GM12878 (cell line): ENCODE results near the gene DPEP1. TPM values are rescaled to one million over a fixed set of nuclear protein-coding genes. Genes with fewer than 3 reads are reported as not detected.

Experiments
- BHLHE40 ChIP-seq, 2 experiments: fragments of 450-650 bp in 1 of 2; IDR thresholded peaks; 2 replicates each; pipeline ENCODE4 v1.6.1; 2011 to 2017; ENCODE audit warnings: low read depth in 2 of 2, borderline replicate concordance in 1 of 2, improper control_type of control experiment in 1 of 2, low read length in 1 of 2, mild to moderate bottlenecking in 1 of 2
- FOXK2 ChIP-seq: fragments of 450-650 bp; IDR thresholded peaks from 2 replicates; pipeline ENCODE4 v1.6.1; 2017; ENCODE audit warnings: mild to moderate bottlenecking, moderate library complexity
- NR2F1 ChIP-seq: fragments of 450-650 bp; conservative IDR thresholded peaks from 2 replicates; pipeline ENCODE4 v1.6.1; 2017; ENCODE audit warnings: mild to moderate bottlenecking
- POLR2A ChIP-seq: IDR thresholded peaks from 2 replicates; pipeline ENCODE4 v1.6.1; 2011; ENCODE audit warnings: low read depth, mild to moderate bottlenecking, low read length
- RBBP5 ChIP-seq: fragments of 200-600 bp; sonication (generic); conservative IDR thresholded peaks from 2 replicates; pipeline ENCODE4 v1.6.1; 2016
- STAT1 ChIP-seq: fragments of 450-650 bp; conservative IDR thresholded peaks from 2 replicates; pipeline ENCODE4 v1.6.1; 2014; ENCODE audit warnings: antibody characterized with exemption, mild to moderate bottlenecking
- YBX1 ChIP-seq: fragments of 450-650 bp; IDR thresholded peaks from 2 replicates; pipeline ENCODE4 v1.6.1; 2016; ENCODE audit warnings: antibody characterized with exemption
- polyA plus RNA-seq, 11 experiments: library from polyadenylated mRNA; depleted of rRNA in 4 of 11; unstranded in 6 of 11; stranded (reverse) in 5 of 11; fragments of >200 nt; fragmentation: Nextera tagmentation in 4 of 11; fragmentation: Illumina TruSeq in 1 of 11; extraction: Ambion mirVana in 4 of 11; extraction: Trizol in 1 of 11; gene quantifications; 1 replicate in 1 of 11; 2 replicates in 10 of 11; pipeline versions ENCODE4 v1.2.1 to v1.2.3, GENCODE V29; 2011 to 2016; ENCODE audit warnings: inconsistent platforms in 2 of 11, missing spikeins in 2 of 11, low read depth in 1 of 11
- total RNA-seq, 4 experiments: library from RNA; depleted of rRNA in 3 of 4; stranded (reverse); fragments of >200 nt in 3 of 4; fragmentation: Illumina TruSeq in 1 of 4; extraction: Trizol in 1 of 4; gene quantifications; 2 replicates each; pipeline versions ENCODE4 v1.2.1 to v1.2.3, GENCODE V29; 2013 to 2021
- TF ChIP-seq, protein P1 (sequence below): IDR thresholded peaks from 2 replicates; pipeline ENCODE4 v1.6.1; 2011; ENCODE audit warnings: mild to moderate bottlenecking, low read depth, low read length, moderate library complexity; ENCODE audit not compliant: insufficient replicate concordance
- TF ChIP-seq, protein P2 (sequence below): fragments of 450-650 bp; IDR thresholded peaks from 2 replicates; pipeline ENCODE4 v1.6.1; 2016; ENCODE audit warnings: mild to moderate bottlenecking
- TF ChIP-seq, protein P3 (sequence below): fragments of 450-650 bp; IDR thresholded peaks from 2 replicates; pipeline ENCODE4 v1.6.1; 2017; ENCODE audit warnings: mild to moderate bottlenecking, moderate library complexity

Gene DPEP1
- total and polyA plus RNA-seq, 10 of the 15 experiments (the other 5 are each of a cell fraction or from before 2014, with no cell fraction given): not detected

DNA sequence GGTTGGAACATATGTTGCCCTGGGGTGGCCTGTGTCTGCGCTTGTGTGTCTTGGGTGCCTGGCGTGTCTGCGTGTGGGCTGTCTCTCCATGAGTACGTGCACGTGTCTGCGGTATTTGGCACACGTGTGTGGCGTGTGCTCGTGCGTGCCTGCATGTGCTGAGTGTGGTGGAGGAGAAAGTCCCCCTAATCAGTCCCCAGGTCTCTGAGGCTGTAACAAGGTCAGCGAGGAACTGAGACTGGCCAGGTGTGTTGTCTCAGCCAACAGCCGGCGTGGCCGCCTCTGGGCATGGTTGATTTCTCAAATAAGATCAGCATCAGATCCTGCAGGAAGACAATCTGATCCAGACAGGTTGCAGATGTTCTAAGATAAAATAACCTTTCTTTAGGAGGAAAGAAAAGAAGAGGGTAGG, 41.4 kb upstream of the DPEP1 start (continued):
- TF ChIP-seq FOXK2 (no peak), BHLHE40 (IDR thresholded peaks at IDR 0.05; ENCODE audit: borderline replicate concordance in 1 of 2, low read depth in 2 of 2, low read length in 1 of 2) (peak; percentile 97 to 99), YBX1 (no peak), NR2F1 (peak; percentile 65; the same call in 1 of the 2 replicates), STAT1 (no peak), POLR2A (no peak), RBBP5 (no peak)
- TF ChIP-seq, protein P1, sequence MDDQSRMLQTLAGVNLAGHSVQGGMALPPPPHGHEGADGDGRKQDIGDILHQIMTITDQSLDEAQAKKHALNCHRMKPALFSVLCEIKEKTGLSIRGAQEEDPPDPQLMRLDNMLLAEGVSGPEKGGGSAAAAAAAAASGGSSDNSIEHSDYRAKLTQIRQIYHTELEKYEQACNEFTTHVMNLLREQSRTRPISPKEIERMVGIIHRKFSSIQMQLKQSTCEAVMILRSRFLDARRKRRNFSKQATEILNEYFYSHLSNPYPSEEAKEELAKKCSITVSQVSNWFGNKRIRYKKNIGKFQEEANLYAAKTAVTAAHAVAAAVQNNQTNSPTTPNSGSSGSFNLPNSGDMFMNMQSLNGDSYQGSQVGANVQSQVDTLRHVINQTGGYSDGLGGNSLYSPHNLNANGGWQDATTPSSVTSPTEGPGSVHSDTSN: peak; percentile 72
- TF ChIP-seq, protein P2, sequence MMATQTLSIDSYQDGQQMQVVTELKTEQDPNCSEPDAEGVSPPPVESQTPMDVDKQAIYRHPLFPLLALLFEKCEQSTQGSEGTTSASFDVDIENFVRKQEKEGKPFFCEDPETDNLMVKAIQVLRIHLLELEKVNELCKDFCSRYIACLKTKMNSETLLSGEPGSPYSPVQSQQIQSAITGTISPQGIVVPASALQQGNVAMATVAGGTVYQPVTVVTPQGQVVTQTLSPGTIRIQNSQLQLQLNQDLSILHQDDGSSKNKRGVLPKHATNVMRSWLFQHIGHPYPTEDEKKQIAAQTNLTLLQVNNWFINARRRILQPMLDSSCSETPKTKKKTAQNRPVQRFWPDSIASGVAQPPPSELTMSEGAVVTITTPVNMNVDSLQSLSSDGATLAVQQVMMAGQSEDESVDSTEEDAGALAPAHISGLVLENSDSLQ: peak; percentile 35; the same call in 1 of the 2 replicates
- TF ChIP-seq, protein P3, sequence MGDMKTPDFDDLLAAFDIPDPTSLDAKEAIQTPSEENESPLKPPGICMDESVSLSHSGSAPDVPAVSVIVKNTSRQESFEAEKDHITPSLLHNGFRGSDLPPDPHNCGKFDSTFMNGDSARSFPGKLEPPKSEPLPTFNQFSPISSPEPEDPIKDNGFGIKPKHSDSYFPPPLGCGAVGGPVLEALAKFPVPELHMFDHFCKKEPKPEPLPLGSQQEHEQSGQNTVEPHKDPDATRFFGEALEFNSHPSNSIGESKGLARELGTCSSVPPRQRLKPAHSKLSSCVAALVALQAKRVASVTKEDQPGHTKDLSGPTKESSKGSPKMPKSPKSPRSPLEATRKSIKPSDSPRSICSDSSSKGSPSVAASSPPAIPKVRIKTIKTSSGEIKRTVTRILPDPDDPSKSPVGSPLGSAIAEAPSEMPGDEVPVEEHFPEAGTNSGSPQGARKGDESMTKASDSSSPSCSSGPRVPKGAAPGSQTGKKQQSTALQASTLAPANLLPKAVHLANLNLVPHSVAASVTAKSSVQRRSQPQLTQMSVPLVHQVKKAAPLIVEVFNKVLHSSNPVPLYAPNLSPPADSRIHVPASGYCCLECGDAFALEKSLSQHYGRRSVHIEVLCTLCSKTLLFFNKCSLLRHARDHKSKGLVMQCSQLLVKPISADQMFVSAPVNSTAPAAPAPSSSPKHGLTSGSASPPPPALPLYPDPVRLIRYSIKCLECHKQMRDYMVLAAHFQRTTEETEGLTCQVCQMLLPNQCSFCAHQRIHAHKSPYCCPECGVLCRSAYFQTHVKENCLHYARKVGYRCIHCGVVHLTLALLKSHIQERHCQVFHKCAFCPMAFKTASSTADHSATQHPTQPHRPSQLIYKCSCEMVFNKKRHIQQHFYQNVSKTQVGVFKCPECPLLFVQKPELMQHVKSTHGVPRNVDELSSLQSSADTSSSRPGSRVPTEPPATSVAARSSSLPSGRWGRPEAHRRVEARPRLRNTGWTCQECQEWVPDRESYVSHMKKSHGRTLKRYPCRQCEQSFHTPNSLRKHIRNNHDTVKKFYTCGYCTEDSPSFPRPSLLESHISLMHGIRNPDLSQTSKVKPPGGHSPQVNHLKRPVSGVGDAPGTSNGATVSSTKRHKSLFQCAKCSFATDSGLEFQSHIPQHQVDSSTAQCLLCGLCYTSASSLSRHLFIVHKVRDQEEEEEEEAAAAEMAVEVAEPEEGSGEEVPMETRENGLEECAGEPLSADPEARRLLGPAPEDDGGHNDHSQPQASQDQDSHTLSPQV: no peak
